ENCODE data around the gene KIN.

KIN gene

DNA sequence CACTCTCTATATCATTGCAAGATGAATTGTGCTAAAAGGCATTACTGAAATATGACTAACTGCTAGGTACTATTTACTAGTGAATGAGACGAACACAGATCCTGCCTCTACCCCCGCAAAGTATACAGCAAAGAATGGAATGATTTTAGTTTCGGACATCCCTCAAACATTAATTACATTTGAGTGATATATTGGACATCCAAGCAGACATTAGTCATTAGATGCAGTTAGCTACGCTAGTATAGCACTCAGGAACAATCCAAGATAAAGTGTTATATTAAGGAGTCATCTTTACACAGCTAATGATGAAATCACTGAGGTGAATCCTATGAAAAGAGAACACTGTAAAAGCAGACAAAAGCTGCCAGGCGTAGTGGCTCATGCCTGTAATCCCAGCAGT lies 23.2 kb upstream of the KIN start:
- peaks cover 0 to 16% of the 10 kb centered on the region in 2 donors for H3K27me3 Mint-ChIP-seq
- no peak overlapping the region for H3K4me3 Mint-ChIP-seq
- no peaks in the 10 kb centered on the region for H3K9me3 Mint-ChIP-seq
- no peaks in the 10 kb centered on the region for H3K4me1 Mint-ChIP-seq
- ATAC-seq (replicated peaks) (no peak), DNase-seq (no peak)
- H3K36me3 Mint-ChIP-seq = peaks cover 9% of the 10 kb centered on the region in 2 donors
- H3K27ac Mint-ChIP-seq = no peak overlapping the region

DNA sequence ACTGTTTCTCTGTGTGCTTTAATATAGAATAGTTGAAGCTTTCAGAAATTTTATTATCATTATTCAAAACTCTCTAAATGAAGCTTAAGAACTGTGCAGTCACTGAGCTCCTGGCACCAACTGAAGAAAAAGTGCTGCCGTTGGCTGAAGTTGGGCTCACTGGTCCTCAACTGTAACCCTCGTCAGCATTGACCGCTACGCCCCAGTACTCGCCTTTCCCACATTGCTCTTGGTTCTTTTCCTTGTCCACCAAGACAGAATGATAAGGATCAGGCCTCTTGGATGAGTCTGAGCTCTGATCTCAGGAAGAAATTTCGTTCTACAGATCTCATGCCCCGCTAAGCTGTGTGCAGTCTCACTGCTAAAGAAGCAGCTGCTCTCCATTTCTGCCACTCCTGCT lies 22.6 kb upstream of the KIN start:
- DNase-seq (no peak), ATAC-seq (replicated peaks) (no peak)
- H3K4me1 Mint-ChIP-seq = no peaks in the 10 kb centered on the region
- no peaks in the 10 kb centered on the region for H3K9me3 Mint-ChIP-seq
- no peak overlapping the region for H3K4me3 Mint-ChIP-seq
- no peak overlapping the region for H3K27ac Mint-ChIP-seq
- H3K27me3 Mint-ChIP-seq = peaks cover 0 to 16% of the 10 kb centered on the region in 2 donors
- peaks cover 9% of the 10 kb centered on the region in 2 donors for H3K36me3 Mint-ChIP-seq

DNA sequence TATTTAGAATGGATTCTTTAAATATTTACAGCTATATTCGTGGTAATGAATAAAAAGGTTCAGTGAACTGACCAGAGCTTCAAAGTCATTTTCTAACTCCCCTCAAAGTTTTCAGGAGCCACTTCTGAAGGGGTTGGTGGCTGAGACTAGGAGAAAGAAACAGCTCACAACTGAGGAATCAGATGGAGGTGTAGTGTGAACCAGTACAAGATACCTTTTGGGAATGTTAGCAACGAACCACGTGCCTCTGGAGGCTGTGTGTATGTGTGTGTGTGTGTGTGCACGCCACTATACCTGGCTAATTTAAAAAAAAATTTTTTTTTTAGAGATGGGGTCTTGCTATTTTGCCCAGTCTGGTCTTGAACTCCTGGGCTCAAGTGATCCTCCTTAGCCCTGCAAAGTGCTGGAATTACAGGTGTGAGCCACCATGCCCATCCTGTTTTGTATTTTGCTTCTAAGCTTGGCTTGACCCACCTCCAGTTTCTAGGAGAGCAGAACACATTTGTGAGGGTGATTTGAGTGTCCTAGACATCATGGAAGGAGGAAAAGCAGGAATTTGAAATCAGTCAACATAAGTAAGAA lies 21.0 kb upstream of the KIN start:
- ATAC-seq (replicated peaks) = no peak
- Mint-ChIP-seq H3K27me3 (peaks cover 0 to 7% of the 10 kb centered on the region in 2 donors), H3K9me3 (no peaks in the 10 kb centered on the region), H3K4me1 (peaks cover 0 to 5% of the 10 kb centered on the region in 2 donors), H3K4me3 (no peak overlapping the region), H3K36me3 (peaks cover 19 to 24% of the 10 kb centered on the region in 2 donors), H3K27ac (no peak overlapping the region)
- DNase-seq = no peak

DNA sequence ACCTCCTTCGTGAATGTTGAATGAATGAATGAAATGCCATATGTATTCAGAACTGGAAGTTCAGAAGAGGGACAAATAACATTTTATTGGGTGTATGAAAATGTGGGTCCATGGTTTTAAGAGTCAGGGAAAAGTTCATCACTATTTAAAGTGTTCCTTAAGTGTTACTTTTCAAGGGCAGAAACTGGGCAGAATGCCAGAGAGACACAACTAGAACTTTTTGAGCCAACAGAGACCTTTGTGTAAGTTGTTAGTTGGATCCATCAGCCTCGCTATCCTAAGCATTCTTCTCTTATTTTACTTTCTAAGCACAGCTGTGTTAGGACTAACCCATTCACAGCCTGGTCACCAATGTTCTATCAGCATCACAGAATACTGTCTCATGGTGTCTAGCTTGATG lies 16.9 kb upstream of the KIN start:
- Mint-ChIP-seq H3K9me3 (no peaks in the 10 kb centered on the region), H3K4me3 (no peak overlapping the region), H3K36me3 (peaks cover 25 to 33% of the 10 kb centered on the region in 2 donors), H3K27me3 (no peaks in the 10 kb centered on the region), H3K27ac (no peak overlapping the region), H3K4me1 (peaks cover 0 to 5% of the 10 kb centered on the region in 2 donors)
- DNase-seq = no peak
- ATAC-seq (replicated peaks) = no peak

DNA sequence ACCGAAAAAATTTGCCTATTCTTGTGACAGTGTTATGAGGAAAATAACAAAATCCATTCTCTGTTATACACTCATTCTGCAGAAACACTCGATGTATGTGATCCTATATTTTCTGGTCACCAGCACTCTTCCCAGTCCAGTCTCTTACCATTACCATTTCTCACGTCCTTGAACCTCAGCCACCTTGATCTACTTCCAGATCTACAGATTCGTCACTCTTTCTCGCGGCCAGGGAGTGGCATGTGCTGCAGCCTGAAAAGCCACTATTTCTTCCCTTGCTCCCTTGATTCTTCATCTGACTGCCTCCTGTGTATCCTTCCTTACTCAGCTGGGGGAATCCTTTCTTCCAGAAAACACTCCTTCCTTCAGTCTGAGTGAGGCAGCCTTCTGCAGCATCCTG lies 16.4 kb upstream of the KIN start:
- Mint-ChIP-seq H3K9me3 (no peaks in the 10 kb centered on the region), H3K36me3 (peaks cover 21 to 38% of the 10 kb centered on the region in 2 donors)

DNA sequence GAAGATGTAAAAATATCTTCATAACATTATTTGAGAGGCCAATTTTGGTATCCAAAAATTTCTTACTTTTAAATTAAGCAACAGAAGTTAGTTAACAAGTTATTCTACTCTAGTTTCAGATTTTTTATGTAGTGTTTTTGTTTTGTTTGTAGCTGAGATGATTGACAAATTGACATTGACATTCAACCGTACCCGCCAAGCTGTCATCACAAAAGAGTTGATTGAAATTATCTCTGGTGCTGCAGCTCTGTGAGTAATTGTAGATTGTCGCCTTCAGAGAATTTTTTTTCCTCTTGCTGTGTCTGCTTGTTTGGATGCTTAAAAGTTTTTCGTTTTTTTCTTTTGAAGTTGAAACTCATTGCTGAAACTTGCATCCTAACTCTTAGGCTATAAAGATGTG lies 14.8 kb upstream of the KIN start:
- H3K27me3 Mint-ChIP-seq = no peaks in the 10 kb centered on the region
- no peak overlapping the region for H3K4me3 Mint-ChIP-seq
- H3K4me1 Mint-ChIP-seq = peaks cover 0 to 5% of the 10 kb centered on the region in 2 donors
- no peak overlapping the region for H3K27ac Mint-ChIP-seq
- DNase-seq (no peak), ATAC-seq (replicated peaks) (no peak)
- H3K9me3 Mint-ChIP-seq = no peaks in the 10 kb centered on the region
- H3K36me3 Mint-ChIP-seq = peaks cover 21 to 40% of the 10 kb centered on the region in 2 donors

More for the DNA sequence above, 16.4 kb upstream of the KIN start:
- DNase-seq (no peak), ATAC-seq (replicated peaks) (no peak)
- Mint-ChIP-seq H3K4me1 (peaks cover 0 to 5% of the 10 kb centered on the region in 2 donors), H3K27me3 (no peaks in the 10 kb centered on the region), H3K27ac (no peak overlapping the region), H3K4me3 (no peak overlapping the region)

DNA sequence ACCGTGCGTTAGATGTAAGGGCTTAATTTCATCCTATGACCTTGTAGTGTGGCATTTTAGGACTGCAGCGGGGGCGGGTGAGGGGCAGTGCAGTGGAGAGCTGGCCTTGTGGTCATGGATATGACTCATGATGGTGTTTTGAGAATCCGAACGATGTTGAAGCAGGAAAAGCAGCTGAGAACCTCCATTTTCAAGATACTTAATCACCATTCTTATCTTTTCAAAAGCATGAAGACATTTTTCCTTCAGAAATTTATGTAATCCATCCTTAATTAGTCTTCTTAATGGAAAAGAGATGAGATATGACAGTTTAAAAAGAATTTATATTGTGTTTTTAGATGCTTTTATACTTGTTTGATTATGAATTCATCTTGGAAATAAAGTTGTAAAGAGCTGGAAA lies 9.8 kb upstream of the KIN start:
- ATAC-seq (replicated peaks) = no peak
- Mint-ChIP-seq H3K27me3 (no peaks in the 10 kb centered on the region), H3K4me3 (no peak overlapping the region), H3K27ac (no peak overlapping the region), H3K36me3 (peaks cover 21 to 39% of the 10 kb centered on the region in 2 donors), H3K4me1 (peaks cover 14 to 29% of the 10 kb centered on the region in 2 donors), H3K9me3 (no peaks in the 10 kb centered on the region)
- no peak for DNase-seq

DNA sequence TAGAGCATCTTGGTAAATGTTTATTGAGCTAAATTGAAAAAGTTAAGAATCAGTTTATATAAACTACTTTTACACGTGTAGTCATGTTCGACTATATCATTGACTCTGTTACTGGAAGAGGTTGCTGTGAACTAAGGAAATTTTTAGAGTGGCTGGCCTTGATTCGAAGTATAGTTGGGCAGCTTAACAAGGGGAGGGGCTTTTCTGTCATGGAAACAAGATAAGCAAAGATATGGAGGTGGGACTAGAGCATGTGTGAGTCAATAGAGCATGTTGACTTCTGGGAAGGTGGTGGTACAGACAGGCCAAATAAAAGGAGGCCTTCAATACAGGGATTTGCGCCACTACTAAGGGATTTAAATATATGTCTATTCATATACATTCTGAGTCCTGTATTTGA lies 7.8 kb upstream of the KIN start:
- Mint-ChIP-seq H3K36me3 (peaks cover 27 to 49% of the 10 kb centered on the region in 2 donors), H3K4me1 (peaks cover 20 to 46% of the 10 kb centered on the region in 2 donors), H3K9me3 (no peaks in the 10 kb centered on the region), H3K4me3 (no peak overlapping the region), H3K27ac (no peak overlapping the region), H3K27me3 (no peaks in the 10 kb centered on the region)
- no peak for ATAC-seq (replicated peaks)
- DNase-seq = no peak

DNA sequence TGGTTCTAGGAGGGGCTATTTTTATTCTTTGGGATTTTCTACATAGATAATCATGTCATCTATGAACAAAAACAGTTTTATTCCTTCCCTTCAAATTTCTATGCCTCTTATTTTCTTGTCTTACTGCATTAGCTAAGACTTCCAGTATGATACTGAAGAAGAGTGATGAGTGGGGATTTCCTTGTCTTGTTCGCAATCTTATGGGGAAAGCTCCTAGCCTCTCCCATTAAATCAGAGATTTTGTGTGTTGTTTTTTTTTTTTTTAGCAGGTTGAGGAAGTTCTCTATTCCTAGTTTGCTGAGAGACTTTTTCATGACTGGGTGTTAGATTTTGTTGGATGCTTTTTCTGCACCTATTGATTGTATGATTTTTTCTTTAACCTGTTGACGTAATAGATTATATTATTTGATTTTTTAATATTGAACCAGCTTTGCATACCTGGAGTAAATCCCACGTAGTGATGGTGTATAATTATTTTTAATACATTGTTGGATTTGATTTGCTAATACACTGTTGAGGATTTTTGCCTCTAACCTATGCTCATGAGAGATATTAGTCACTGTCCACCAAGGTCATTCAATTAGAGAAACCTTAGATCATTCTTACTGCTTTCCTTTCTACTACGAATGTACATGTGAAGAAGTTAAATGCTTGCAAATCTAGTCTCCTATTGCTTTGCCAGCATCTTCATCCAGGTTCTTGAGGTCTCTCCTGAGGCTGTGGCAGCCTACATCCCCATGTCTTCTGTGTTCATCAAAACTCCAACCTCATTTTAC lies 6.6 kb upstream of the KIN start:
- no peak overlapping the region for H3K4me3 Mint-ChIP-seq
- peak overlapping the region; percentile 62 for H3K27ac Mint-ChIP-seq
- DNase-seq (no peak), ATAC-seq (replicated peaks) (no peak)
- H3K9me3 Mint-ChIP-seq = no peaks in the 10 kb centered on the region
- H3K36me3 Mint-ChIP-seq = peaks cover 30 to 46% of the 10 kb centered on the region in 2 donors
- H3K27me3 Mint-ChIP-seq = no peaks in the 10 kb centered on the region
- peaks cover 22 to 56% of the 10 kb centered on the region in 2 donors for H3K4me1 Mint-ChIP-seq

DNA sequence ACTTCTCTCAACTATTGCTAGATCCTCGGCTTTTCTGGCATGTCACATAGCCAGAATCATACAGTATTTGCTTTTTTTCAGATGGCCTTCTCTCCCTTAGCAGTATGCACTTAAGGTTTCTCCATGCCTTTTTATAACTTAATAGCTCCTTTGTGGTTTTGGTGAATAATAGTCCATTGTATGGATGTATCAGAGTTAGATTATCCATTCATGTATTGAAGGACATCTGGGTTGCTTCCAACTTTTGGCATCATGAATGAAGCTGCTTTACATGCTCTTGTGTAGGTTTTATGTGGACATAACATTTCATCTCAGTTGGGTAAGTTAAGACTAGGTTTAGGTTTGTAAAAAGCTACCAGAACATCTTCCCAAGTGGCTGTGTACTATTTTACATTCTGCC lies 4.7 kb upstream of the KIN start:
- H3K27ac Mint-ChIP-seq = no peak overlapping the region
- H3K27me3 Mint-ChIP-seq = no peaks in the 10 kb centered on the region
- peaks cover 25 to 62% of the 10 kb centered on the region in 2 donors for H3K4me1 Mint-ChIP-seq
- DNase-seq (no peak), ATAC-seq (replicated peaks) (no peak)
- H3K4me3 Mint-ChIP-seq = no peak overlapping the region
- H3K9me3 Mint-ChIP-seq = no peaks in the 10 kb centered on the region
- H3K36me3 Mint-ChIP-seq = peaks cover 28 to 38% of the 10 kb centered on the region in 2 donors

DNA sequence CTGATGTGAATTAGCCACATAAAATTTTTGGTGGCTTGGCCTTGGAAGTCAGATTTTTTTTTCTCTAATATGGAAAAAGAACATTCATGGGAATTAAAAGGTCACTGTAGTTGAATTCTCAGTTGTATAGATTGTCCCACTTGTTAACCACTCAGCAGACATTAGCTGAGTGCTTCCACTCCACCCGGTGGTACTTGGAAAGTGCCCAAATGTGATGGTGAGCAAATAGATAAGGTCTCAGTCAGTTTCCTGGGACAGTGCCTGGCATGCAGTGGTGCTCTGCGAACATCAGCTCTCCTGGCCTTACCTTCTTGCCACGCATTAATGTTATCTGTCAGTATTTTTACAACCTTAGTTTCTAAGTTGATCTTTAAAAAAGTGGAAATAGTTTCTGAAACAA lies 1.6 kb upstream of the KIN start:
- H3K27me3 Mint-ChIP-seq = no peaks in the 10 kb centered on the region
- H3K27ac Mint-ChIP-seq = no peak overlapping the region
- peaks cover 13 to 27% of the 10 kb centered on the region in 2 donors for H3K36me3 Mint-ChIP-seq
- H3K9me3 Mint-ChIP-seq = no peaks in the 10 kb centered on the region
- ATAC-seq (replicated peaks) (no peak), DNase-seq (no peak)
- H3K4me3 Mint-ChIP-seq = no peak overlapping the region
- peaks cover 22 to 46% of the 10 kb centered on the region in 2 donors for H3K4me1 Mint-ChIP-seq

DNA sequence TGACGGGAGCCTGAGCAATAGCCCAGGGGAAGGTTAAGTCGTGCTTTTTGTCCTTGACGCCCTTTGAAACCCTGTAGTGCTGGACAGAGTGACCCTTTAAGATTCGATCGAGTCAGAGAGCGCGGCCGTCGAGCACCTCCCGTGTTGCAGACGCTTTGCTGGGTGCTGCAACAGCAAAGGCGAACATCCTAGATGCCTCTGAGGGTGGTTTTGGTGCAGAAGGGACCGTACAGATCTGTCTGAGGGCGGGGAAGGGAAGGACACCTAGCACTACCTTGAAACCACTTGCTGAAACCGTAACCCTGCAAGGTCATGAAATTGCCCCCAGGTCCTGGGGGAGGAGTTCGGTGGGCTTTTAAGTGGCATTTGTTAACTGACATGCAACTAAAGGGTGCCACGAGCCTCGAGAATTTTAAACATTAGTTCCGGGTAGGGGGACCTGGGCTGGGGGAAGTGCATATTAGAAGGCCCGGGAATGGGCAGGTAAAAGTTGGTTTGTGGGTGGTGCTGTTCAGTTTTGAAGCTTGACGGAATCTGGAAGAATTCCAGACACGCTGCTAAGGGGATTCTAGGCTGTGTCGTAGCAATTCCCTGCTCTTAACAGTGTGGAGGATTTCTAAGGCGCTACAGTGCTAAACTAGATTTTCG lies 970 bp upstream of the KIN start:
- Mint-ChIP-seq H3K36me3 (peaks cover 13 to 24% of the 10 kb centered on the region in 2 donors), H3K4me3 (no peak overlapping the region), H3K4me1 (peaks cover 20 to 42% of the 10 kb centered on the region in 2 donors), H3K27ac (peak overlapping the region; percentile 51), H3K9me3 (no peaks in the 10 kb centered on the region), H3K27me3 (no peaks in the 10 kb centered on the region)
- ATAC-seq (replicated peaks) = peak; percentile 7 to 11
- DNase-seq = no peak

DNA sequence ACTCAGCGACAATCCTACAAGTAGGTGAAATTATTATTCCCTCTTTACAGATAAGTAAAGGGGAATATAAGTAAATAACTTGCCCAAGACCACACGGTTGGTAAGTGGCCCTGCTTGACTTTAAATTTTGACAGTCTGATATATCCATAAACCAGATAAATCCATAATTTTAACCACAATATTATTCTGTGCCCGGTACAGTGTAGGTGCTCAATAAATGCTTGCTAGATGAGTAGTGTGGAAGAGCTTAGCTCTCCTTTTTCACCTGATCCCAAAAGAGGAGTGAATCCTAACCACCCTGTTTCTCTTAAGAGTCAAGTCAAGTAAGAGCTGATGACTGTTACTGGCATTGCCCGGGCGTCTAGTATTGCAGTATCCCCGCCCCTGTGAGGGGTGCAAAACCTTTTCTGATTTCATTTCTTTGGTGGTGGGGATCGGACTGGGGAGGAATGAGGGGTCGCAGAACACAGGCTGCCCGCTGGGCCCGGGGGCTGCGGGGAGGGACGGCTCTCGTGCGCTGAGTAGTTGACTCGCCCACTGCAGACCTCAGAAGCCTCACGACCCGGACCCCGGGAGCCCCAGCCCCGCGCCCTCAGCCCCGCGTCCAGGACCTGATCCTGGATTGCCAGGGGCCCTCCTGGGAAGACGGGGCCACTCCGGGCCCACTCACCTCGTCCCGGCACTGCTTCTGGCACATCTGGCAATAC lies 490 bp downstream of the KIN start:
- H3K36me3 Mint-ChIP-seq = peaks cover 9 to 22% of the 10 kb centered on the region in 2 donors
- H3K4me3 Mint-ChIP-seq = no peak overlapping the region
- H3K4me1 Mint-ChIP-seq = peaks cover 14 to 30% of the 10 kb centered on the region in 2 donors
- DNase-seq (no peak), ATAC-seq (replicated peaks) (peak; percentile 1 to 8)
- no peaks in the 10 kb centered on the region for H3K27me3 Mint-ChIP-seq
- no peak overlapping the region for H3K27ac Mint-ChIP-seq
- H3K9me3 Mint-ChIP-seq = no peaks in the 10 kb centered on the region

DNA sequence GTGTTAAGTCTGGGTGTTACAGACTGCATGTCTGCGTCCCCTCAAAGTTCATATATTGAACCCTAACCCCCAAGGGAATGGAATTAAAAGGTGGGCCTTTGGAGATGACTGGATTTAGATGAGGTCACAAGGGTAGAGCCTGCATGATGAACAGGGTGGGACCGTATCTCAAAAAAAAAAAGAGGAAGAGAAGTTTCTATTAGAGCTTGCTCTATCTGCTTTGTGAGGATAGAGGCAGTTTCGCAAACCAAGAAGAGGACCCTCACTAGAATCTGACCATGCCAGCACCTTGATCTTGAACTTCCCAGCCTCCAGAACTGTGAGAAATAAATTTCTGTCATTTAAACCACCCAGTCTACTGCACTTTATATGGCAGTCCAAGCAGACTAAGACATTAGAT lies 1.4 kb downstream of the KIN start:
- ATAC-seq (replicated peaks) (no peak), DNase-seq (no peak)
- Mint-ChIP-seq H3K4me3 (no peak overlapping the region), H3K36me3 (peaks cover 9 to 16% of the 10 kb centered on the region in 2 donors), H3K4me1 (peaks cover 13 to 21% of the 10 kb centered on the region in 2 donors), H3K27ac (no peak overlapping the region), H3K27me3 (no peaks in the 10 kb centered on the region), H3K9me3 (no peaks in the 10 kb centered on the region)
